Cardiac muscle cell (in vitro differentiated cells and primary cell): Measurements from ENCODE around the gene KDM1A. TPM values are rescaled to one million over a fixed set of nuclear protein-coding genes. Genes with fewer than 3 reads are reported as not detected.
"Not testable (repeated sequence)": the region's sequence is repeated elsewhere in the genome, so short reads cannot be mapped to it uniquely, and the experiment has no call there.

Experiments
- DNase-seq, 2 donors: peaks; one replicate each; pipeline versions ENCODE4 v3.0.0 to v3.0.0-alpha.2; 2010 to 2017; ENCODE audit warnings: low read depth in 1 of 2, low spot score in 1 of 2
- H3K27ac ChIP-seq: fragments of 200-600 bp; sonication (generic); 2 replicates; pipeline ENCODE4 v1.5.1; 2016
- H3K27me3 ChIP-seq: fragments of 200-600 bp; sonication (generic); 2 replicates; pipeline ENCODE4 v1.6.0; 2016; ENCODE audit warnings: control low read depth
- H3K36me3 ChIP-seq: fragments of 200-600 bp; sonication (generic); 2 replicates; pipeline ENCODE4 v1.5.1; 2016; ENCODE audit warnings: control low read depth
- H3K4me1 ChIP-seq: fragments of 200-600 bp; sonication (generic); 2 replicates; pipeline ENCODE4 v1.8.1; 2017; ENCODE audit warnings: low read depth, mild to moderate bottlenecking, mixed run types
- H3K4me3 ChIP-seq: fragments of 200-600 bp; sonication (generic); 2 replicates; pipeline ENCODE4 v1.5.1; 2016; ENCODE audit warnings: mild to moderate bottlenecking
- H3K9me3 ChIP-seq: fragments of 200-600 bp; sonication (generic); 2 replicates; pipeline ENCODE4 v1.5.1; 2017; ENCODE audit warnings: low read depth, mild to moderate bottlenecking, control low read depth
- CTCF ChIP-seq: IDR thresholded peaks from 2 replicates; pipeline ENCODE4 v1.5.1; 2012; ENCODE audit warnings: low read depth, mild to moderate bottlenecking, low read length
- polyA plus RNA-seq: library from polyadenylated mRNA; unstranded; fragments of >200 nt; fragmentation: Nextera tagmentation; extraction: Ambion mirVana; gene quantifications from 2 replicates; pipeline ENCODE4 v1.2.1, GENCODE V29; 2016
- total RNA-seq: library from RNA; depleted of rRNA; stranded (reverse); fragments of >200 nt; gene quantifications from 2 replicates; pipeline ENCODE4 v1.2.3, GENCODE V29; 2016

Gene KDM1A
- total and polyA plus RNA-seq, 2 experiments from 2014 or later: 138 to 168 TPM

- Histone ChIP-seq H3K36me3 (no peaks in the 10 kb centered on the region), H3K9me3 (no peaks in the 10 kb centered on the region), H3K4me1 (no peaks in the 10 kb centered on the region), H3K27ac (no peak overlapping the region), H3K4me3 (no peak overlapping the region), H3K27me3 (no peaks in the 10 kb centered on the region)
- no peak for TF ChIP-seq CTCF
- no peak for DNase-seq
These were observed 23.5 kb upstream of the KDM1A start for GRCh38 chr1:22995774-22996173.

- not testable (repeated sequence) for H3K36me3 ChIP-seq, DNase-seq, H3K27ac ChIP-seq, H3K4me3 ChIP-seq, H3K27me3 ChIP-seq, H3K4me1 ChIP-seq, H3K9me3 ChIP-seq
These were observed 21.7 kb upstream of the KDM1A start for GRCh38 chr1:22997528-22997927.

- not testable (repeated sequence) for DNase-seq, H3K27me3 ChIP-seq, H3K27ac ChIP-seq, H3K36me3 ChIP-seq, H3K4me1 ChIP-seq, H3K4me3 ChIP-seq, H3K9me3 ChIP-seq
These were observed 19.1 kb upstream of the KDM1A start for GRCh38 chr1:23000133-23000532.

- not testable (repeated sequence) for H3K27me3 ChIP-seq, DNase-seq, H3K27ac ChIP-seq, H3K4me3 ChIP-seq, H3K9me3 ChIP-seq, H3K36me3 ChIP-seq, H3K4me1 ChIP-seq
These were observed 17.1 kb upstream of the KDM1A start for GRCh38 chr1:23002218-23002617.

GRCh38 chr1:23004112-23004511 lies 15.2 kb upstream of the KDM1A start:
- DNase-seq: no peak
- Histone ChIP-seq H3K9me3 (no peaks in the 10 kb centered on the region), H3K36me3 (no peaks in the 10 kb centered on the region), H3K4me3 (no peak overlapping the region), H3K27me3 (peaks cover 3% of the 10 kb centered on the region), H3K4me1 (no peaks in the 10 kb centered on the region), H3K27ac (no peak overlapping the region)
- TF ChIP-seq CTCF: no peak

- H3K27me3 ChIP-seq, H3K4me1 ChIP-seq, DNase-seq, H3K36me3 ChIP-seq, H3K9me3 ChIP-seq, H3K27ac ChIP-seq, H3K4me3 ChIP-seq: not testable (repeated sequence)
These were observed 14.5 kb upstream of the KDM1A start for GRCh38 chr1:23004769-23005168.

- Histone ChIP-seq H3K27ac (no peak overlapping the region), H3K4me1 (no peaks in the 10 kb centered on the region), H3K4me3 (no peak overlapping the region), H3K27me3 (peaks cover 3% of the 10 kb centered on the region), H3K9me3 (no peaks in the 10 kb centered on the region), H3K36me3 (no peaks in the 10 kb centered on the region)
- no peak for TF ChIP-seq CTCF
- no peak for DNase-seq
These were observed 12.2 kb upstream of the KDM1A start for GRCh38 chr1:23007106-23007505.

GRCh38 chr1:23008901-23009300 lies 10.4 kb upstream of the KDM1A start:
- no peak for DNase-seq

GRCh38 chr1:23010025-23010424 lies 9.2 kb upstream of the KDM1A start:
- not testable (repeated sequence) for H3K4me3 ChIP-seq, H3K9me3 ChIP-seq, H3K27me3 ChIP-seq, H3K27ac ChIP-seq, DNase-seq, H3K36me3 ChIP-seq, H3K4me1 ChIP-seq

More at GRCh38 chr1:23008901-23009300, 10.4 kb upstream of the KDM1A start:
- no peaks in the 10 kb centered on the region for H3K4me1 ChIP-seq
- no peaks in the 10 kb centered on the region for H3K36me3 ChIP-seq
- H3K27me3 ChIP-seq: peaks cover 3% of the 10 kb centered on the region
- no peak for TF ChIP-seq CTCF
- no peaks in the 10 kb centered on the region for H3K9me3 ChIP-seq
- H3K27ac ChIP-seq: no peak overlapping the region
- no peak overlapping the region for H3K4me3 ChIP-seq
